Measurements from ENCODE around the gene STARD13.

The STARD13 gene

DNA sequence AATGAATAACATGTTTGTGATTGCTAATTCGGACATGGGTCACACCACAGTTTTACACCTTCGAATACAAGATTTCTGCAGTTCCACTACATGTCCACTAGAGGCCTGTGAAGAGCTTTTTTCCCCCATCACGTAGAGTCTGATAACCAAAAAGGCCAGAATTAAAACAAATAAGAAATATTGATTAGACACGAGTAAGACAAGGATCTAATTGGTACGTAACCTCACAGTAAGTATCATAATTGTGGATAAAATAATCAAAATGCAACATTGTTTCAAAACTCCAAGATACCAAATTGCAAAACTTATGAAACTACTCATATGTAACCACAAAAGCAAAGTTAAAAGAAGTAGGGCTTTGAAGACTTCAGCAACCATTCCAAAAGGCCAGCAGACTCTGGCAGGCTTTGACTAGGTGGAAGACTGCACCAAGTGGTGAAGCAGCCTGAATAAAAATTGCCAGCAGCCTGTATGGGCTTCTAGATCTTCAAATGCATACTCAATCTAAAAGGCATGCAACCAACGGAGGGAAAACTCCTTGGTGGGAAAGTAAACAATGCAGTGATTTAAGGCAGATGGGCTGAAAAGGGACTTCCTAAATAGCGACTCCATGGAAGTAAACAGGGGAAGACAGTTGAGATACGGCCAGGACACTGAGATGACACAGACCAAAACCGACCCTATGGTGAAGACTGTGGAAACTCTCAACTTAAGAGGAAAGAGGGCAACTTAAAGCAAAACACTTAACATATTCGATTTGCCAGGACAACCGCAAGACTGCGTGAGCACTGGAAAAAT, 56.7 kb downstream of the STARD13 start:
- TF ChIP-seq, protein P1, sequence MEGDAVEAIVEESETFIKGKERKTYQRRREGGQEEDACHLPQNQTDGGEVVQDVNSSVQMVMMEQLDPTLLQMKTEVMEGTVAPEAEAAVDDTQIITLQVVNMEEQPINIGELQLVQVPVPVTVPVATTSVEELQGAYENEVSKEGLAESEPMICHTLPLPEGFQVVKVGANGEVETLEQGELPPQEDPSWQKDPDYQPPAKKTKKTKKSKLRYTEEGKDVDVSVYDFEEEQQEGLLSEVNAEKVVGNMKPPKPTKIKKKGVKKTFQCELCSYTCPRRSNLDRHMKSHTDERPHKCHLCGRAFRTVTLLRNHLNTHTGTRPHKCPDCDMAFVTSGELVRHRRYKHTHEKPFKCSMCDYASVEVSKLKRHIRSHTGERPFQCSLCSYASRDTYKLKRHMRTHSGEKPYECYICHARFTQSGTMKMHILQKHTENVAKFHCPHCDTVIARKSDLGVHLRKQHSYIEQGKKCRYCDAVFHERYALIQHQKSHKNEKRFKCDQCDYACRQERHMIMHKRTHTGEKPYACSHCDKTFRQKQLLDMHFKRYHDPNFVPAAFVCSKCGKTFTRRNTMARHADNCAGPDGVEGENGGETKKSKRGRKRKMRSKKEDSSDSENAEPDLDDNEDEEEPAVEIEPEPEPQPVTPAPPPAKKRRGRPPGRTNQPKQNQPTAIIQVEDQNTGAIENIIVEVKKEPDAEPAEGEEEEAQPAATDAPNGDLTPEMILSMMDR (IDR thresholded peaks at IDR 0.05) = peak; percentile 90

DNA sequence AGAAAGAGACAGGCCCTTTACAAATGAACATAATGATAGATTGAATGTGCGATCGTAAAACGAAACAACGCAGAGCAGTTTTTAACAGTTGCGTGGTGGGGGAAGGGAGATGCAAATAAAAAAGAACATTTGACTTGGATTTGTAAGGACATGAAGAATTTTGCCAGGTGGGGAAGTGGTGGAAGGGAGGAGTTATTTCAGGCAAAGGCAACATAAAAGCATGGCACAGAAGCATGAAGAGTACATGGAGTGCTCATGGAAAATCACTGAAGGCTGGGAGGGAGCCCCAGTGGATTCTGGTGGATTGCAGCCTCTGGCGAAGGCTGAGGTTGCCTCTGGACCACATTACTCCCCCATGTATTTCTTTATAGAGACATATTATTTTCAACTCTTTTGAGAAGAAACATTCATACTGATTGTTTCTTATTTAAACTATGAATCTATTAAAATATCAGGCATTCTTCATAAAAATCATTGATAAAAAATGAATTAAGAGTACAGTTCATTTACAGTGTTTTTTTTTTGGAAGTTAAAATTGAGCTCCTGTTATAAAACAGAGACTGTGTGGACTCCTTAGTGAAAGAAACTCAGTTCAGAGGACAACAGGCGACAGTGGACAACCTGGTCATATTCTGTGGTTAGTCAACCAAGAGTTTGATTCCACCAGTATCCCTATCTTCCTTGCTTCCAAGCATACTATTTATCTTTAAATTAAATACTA, 57.5 kb downstream of the STARD13 start:
- TF ChIP-seq, protein P1 (IDR thresholded peaks at IDR 0.05) = no peak

DNA sequence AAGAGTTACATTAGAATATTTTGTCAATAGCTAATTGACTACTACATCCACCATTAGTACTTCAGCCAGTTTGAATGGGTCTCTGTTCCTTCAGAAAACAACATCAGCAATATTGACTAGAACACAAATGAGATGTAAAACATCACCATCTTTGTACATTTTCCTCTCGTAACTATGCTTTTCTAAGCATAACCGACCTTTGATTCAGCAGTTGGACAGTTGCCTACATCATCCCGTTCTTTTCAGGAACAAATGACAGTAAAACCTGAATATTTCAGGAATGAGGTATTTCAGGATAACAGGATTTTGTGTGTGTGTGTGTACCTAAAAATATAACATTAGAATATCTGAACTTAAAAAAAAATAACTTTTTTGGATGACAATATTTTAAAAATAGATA, 60.9 kb downstream of the STARD13 start:
- TF ChIP-seq, protein P1 (IDR thresholded peaks at IDR 0.05) = no peak

DNA sequence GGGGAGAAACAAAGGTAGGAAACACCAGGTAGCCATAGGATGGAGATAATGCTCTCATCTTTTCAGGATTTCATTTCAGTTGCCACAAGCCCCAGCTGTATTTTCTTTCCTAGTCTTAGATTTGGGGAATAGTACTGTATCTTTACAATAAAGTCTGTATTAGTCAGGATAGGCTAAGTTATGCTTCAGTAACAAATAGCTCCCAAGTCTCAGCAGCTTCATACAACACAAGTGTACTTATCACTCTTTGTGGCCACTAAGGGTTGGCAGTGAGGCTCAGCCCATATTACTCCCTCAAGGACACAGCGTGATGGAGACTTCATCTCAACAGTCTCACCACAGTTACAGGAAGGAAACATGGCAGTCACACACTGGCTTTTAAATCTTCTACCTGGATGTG, 61.4 kb downstream of the STARD13 start:
- TF ChIP-seq, protein P1 (IDR thresholded peaks at IDR 0.05) = no peak

DNA sequence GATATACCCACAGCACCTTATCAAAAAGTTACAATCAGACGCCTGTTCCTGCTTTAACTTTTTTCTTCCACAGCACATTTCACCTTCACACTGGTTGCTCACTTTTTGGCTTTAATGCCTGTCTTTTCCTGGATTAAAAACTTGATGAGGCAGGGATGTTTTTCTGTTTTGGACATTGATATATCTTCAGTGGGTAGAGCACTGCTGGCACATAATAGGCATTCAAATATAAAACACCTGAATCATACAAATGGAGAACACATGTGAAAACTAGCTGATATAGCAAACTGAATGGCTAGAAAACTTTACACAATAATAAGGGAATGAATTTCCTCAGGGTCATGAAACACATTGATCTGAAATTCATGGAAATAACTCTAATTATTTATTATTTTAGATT, 65.6 kb downstream of the STARD13 start:
- TF ChIP-seq, protein P1 (IDR thresholded peaks at IDR 0.05) = no peak

DNA sequence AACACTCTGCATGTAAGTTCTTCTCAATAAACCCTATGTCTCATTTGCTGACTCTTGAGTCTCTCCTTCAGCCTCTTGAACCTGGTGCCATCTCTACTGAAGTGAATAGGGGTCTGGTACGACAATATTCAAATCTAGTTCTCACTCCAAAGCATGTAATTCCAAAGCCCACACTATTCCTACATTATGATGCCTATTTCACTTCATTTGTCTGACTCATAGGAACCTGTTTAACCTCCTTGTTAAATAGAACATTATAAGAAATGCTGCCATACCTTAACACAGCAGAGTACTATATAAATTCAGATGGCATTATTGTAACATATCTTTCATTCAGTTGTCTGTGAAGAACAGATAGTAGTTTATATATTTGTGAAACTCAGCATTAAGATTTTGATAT, 67.1 kb downstream of the STARD13 start:
- TF ChIP-seq, protein P1 (IDR thresholded peaks at IDR 0.05) = no peak

DNA sequence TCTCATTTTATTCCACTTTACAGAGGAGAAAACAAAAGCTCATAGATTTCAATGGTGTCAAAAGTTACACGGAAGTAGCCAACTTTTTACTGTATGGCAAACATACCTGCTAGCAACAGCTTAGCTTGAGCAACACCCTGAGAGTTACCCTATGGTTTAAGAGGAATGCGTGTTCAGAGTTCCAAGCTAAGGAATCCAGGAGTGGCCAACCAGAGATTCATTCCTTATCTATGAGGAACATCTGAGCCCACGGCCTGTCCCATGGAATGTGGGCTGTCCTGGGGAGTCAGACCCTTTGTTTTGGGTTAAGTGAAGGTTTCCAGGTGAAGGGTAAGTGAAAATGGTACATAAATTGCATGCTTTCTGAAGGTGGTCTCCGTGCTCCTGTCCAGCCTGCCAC, 67.5 kb downstream of the STARD13 start:
- TF ChIP-seq, protein P1 (IDR thresholded peaks at IDR 0.05) = no peak
